Right ventricle myocardium inferior (tissue), 1 donor: ENCODE data around the gene MICAL2. TPM values are rescaled to one million over a fixed set of nuclear protein-coding genes. Genes with fewer than 3 reads are reported as not detected.
A peak's percentile ranks its signal among the peaks of the same experiment; 100 is the strongest.
"Not testable (repeated sequence)": the region's sequence is repeated elsewhere in the genome, so short reads cannot be mapped to it uniquely, and the experiment has no call there.

Experiments used
- ATAC-seq: fragments of 200-7000 bp; cut with Tn5 transposase; one replicate; pipeline ENCODE4 v1.9.1; 2020; ENCODE audit warnings: mild to moderate bottlenecking, moderate library complexity
- DNase-seq: peaks from one replicate; pipeline ENCODE4 v3.0.0; 2021; ENCODE audit errors: missing footprints
- intact Hi-C: fragments of 100-400 bp; cut with DNase I; formaldehyde crosslinking; loops from one replicate; pipeline ENCODE4 v1.11.0; 2022
- total RNA-seq: library from RNA; stranded (reverse); fragmentation: NEBNext Ultra II Directional; extraction: Animal tissue kit (Norgen Biotek cat#: 25700); gene quantifications from one replicate; pipeline ENCODE4 v1.2.1, GENCODE V29; 2021
- donor health status: DM: no; HTN: yes; CAD: no; lungs with severe emphysema.

Gene MICAL2
- total RNA-seq, 1 donor from 2014 or later, result 42.0 TPM

DNA sequence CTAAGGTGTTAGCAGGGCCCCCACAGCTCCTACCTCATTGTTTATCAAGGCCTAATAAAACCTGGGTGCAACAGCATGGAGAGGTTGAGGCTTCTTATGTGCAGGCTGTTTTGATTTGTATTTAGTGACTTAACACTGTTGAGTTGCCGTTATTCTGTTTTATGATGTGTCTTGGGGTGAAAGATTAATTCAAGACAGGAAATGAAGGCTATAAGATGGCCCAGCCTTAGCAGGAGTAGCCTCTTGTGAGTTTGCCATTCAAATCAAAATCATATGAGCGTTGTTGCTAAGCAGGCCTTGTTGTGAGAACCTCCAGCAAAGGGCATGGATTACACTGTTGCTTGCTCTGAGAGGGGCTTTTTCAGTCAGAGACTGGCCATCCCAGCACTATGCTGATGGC lies 31.8 kb downstream of the MICAL2 start:
- intact Hi-C loops, result no loop called here
- ATAC-seq (no peak), DNase-seq (no peak)

GRCh38 chr11:12142909-12143308 lies 32.5 kb downstream of the MICAL2 start:
- intact Hi-C loops, result no loop called here
- ATAC-seq (no peak), DNase-seq (no peak)

DNA sequence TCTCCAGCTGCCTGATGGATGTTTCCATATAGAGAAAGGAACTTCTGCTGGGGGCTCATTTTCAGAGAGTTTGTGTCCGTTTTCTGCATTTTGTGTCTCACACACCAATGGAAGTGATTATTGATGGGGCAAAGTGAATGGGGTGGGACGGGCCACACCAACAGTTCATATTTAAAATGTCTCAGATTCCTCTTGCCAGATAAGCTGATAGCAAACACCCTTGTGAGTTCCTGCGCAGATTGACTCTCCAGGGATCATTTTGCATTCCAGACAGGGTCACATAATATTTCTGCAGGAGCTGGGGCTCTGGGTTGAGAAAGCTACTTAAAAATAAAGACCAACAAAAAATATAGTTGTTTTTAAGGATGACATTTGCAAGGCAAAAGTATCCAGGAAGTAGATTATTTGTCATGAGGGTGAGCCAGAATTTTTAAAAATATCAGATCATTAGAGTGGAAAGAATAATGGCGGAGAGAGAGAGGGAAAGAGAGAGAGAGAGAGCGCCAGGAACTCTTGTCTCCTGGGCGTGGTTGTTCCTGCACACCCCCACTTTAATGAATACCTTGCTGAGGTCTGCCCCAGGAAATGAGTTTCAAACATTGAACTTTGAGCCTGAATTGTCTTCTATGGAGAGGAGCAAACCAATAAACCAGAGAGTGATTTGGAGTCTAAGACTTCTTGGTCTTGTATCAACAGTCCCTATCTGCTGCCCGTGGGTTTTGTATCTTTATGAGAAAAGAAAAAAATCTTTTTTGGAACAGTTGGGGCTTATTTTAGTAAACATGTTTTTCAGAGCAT lies 33.3 kb downstream of the MICAL2 start:
- no peak for DNase-seq
- intact Hi-C loops, result no loop called here
- no peak for ATAC-seq

DNA sequence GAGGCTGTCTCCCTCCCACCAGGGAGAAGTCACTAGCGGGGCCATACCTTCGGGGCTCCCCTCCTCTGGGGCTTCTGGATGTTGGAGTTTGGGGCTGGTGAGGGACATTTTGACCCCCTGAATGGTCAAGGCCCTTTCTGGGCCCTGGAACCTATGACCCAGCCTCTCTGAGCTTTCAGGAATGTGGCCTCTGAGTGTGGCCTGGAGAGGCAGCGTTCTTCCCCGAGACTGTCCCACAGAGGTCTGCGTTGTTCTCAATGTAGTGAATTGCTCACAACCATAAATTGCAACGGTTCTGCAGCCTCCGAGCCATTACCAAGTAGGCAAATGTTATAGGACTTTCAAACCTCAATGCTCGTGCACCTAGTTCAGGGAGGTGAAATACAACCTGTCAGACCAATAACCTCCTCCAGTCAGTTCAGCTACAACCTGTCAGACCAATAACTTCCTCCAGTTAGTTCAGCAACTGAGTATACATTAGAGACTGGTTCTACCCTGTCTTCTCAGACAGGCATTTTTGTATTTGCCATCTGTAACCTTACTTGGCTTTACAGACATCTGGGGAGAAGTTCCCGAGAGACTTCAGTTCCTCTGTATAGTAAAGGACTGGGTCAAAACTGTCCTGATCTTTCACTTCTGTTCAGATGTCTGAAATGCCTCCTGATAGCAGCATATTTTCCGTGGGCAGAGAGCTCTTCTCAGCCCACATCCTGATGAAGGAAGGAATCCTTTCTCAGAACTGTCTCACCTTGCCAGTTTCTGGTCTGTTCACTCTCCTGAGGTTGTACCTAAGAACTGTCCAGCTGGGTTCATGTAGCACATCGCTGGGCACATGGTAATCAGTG lies 34.2 kb downstream of the MICAL2 start:
- intact Hi-C loops, result no loop called here
- ATAC-seq (peak; percentile 14), DNase-seq (no peak)

DNA sequence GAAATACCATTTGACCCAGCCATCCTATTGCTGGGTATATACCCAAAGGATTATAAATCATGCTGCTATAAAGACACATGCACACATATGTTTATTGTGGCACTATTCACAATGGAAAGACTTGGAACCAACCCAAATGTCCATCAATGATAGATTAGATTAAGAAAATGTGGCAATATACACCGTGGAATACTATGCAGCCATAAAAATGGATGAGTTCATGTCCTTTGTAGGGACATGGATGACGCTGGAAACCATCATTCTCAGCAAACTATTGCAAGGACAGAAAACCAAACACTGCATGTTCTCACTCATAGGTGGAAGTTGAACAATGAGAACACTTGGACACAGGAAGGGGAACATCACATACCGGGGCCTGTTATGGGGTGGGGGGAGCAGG lies 36.3 kb downstream of the MICAL2 start:
- DNase-seq, intact Hi-C loops, ATAC-seq: not testable (repeated sequence)

DNA sequence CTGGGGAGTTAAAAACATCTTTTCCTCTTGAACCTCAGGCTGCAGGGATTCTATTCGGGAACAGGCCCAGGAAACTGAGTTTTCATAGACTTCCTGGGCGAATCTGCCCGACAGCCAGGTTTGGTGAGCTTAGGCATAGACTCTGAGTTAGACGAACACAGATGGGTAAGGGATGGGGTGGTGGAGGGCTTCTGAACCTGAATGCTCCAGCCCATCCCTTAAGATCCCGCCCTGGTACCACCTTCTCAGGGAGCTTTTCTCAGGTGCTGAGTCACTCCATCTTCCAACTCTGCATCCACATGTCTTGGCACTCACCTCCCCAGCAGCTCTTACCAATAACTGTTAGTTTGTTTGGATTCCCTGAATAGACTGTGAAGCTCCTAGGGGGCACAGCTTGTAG lies 37.4 kb downstream of the MICAL2 start:
- no peak for ATAC-seq
- intact Hi-C loops, result no loop called here
- no peak for DNase-seq

- intact Hi-C loops, result no loop called here
- ATAC-seq (no peak), DNase-seq (no peak)
These were observed 38.1 kb downstream of the MICAL2 start for GRCh38 chr11:12148466-12148865.

GRCh38 chr11:12148882-12149281 lies 38.5 kb downstream of the MICAL2 start:
- intact Hi-C loops, result no loop called here
- DNase-seq (no peak), ATAC-seq (no peak)

- intact Hi-C loops, result no loop called here
- DNase-seq, result no peak
- ATAC-seq, result no peak
These were observed 39.4 kb downstream of the MICAL2 start for GRCh38 chr11:12149672-12150225.

DNA sequence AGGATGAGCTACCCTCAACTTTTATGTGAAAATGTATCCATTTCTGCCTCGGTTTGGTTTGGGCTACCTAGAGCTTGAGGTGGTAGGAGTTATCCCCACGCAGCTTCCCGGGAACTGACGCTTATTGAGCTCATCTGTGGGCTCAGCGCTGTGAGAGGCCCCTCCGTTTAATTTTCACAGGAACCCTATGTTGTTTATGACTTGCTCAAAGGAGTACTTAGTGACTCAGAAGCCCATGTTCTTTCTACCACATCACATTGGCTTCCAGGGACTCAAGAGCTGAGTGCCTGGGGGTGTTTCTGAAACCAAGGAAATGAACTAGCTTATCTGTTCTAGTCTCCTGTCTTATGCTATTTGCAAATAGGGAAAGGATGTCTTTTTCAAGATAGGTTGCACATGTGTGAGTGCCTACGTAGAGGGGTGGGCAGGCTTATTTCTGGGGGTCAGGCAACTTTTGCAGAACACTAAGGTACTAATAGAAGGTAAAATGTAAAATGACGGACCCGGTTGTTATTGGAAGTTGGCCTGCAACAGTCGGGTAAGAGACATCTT lies 40.5 kb downstream of the MICAL2 start:
- DNase-seq (no peak), ATAC-seq (no peak)
- intact Hi-C loops, result no loop called here

DNA sequence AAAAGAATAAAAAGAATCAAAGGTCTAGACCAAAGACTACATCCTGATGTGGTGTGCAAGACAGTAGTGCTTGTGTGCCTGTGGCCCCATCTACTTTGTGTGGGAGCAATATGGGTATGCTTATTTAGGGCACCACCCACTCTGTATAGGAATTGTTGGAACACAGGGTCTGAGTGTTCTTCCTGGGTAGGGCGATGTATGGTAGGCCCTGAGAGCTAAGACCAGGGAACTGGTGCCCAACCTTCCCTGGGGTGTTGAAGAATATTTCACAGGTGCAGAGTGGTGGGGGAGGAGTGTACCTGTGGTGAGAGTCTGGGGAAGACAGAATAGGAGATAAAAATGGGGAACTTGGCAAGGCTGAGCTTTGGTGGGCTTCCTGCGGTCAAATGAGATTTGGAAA lies 41.9 kb downstream of the MICAL2 start:
- DNase-seq (no peak), ATAC-seq (no peak)
- intact Hi-C loops, result no loop called here

DNA sequence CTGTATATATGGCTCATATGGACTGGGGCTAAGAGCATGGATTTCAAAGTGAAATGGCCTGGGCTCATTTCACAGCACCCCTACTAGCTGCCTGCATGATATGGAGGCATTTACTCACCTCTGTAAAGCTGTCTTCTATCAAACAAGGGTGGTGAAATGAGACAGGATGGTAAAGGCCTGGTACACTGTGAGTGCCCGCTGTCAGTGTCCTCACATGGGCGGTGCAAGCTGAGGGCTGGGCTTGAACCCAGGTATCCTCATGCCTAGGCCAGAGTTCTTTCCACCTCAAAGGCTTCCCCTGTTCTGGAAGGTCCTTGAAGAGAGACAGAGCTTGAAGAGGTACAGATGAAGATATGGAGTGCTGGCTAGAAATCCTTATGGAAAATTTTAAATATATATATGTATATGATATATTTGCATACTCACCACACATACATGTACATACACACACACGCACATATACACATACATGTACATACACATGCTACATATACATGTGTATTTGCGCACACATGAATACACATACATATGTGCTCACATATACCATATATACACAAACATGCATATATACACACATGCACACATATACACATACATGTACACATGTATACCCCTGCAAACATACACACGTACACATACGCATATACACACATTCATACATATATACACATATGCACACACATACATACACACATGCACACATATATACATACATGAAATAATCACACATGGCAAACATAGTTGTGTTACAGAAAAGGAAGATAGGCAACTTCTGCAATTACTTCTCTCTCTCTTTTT lies 44.7 kb downstream of the MICAL2 start:
- ATAC-seq (no peak), DNase-seq (no peak)
- intact Hi-C loops, result no loop called here

DNA sequence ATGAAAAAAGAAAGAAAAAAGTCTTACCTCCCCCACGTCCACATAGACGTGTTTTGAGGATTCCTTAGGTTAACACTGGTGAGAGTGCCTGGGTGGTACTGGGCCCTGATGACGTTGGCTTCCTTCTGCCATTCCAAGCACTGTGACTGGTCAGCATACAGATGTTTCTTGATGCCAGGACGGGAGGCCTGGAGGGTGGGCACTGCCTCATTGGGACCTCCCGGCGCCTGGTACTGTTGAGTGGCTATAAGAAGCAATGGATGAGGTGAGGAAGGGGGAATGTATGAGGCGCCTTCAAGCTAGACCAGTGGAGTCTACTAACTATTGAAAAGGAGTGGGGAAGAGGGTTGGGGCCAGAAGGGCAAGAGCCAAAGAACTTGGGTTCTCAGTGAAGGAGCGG lies 45.3 kb downstream of the MICAL2 start:
- intact Hi-C loops, result no loop called here
- DNase-seq (no peak), ATAC-seq (no peak)

- intact Hi-C loops, result no loop called here
- DNase-seq (no peak), ATAC-seq (no peak)
These were observed 46.1 kb downstream of the MICAL2 start for GRCh38 chr11:12156301-12157140.

- ATAC-seq (no peak), DNase-seq (no peak)
- intact Hi-C loops, result no loop called here
These were observed 46.9 kb downstream of the MICAL2 start for GRCh38 chr11:12157241-12157661.

DNA sequence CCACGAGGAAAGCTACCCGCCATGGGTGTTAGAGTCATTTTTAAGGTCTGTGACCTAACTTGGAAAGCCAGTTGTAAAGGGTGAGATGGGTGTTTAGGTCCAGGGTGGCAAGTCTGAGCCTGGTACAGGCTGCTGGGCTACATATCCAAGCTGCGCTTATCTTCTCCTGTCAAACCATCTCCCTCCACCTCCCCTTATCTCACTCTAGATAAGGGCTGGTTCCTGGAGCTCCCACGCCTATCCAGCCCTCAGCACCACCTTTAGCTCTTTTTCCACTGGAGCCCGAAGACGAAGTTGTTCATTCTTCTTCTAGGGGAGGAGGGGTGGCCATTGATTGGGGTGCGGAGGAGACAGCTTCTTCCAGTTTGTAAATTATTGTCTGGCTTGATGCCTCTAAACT lies 48.5 kb downstream of the MICAL2 start:
- ATAC-seq, result peak; percentile 46
- intact Hi-C loops, result loop anchor here (2.0 kb wide), 1 partner anchor 48 kb away; the partner anchor contains the start of gene MICAL2
- DNase-seq, result no peak

- intact Hi-C loops, result loop anchor here (2.0 to 5.0 kb wide), 3 partner anchors 49 to 78 kb away; partner anchors contain the start of gene MICAL2
- DNase-seq (no peak), ATAC-seq (peak; percentile 34)
These were observed 49.1 kb downstream of the MICAL2 start for GRCh38 chr11:12159351-12160099.
